OCI-LY7 (cell line): ENCODE data around the gene RAB11FIP4. TPM values are rescaled to one million over a fixed set of nuclear protein-coding genes. Genes with fewer than 3 reads are reported as not detected.

ENCODE experiments used
- BruUV-seq: library from RNA; stranded (reverse); fragments of 400-500 nt; replicated peaks from 2 replicates; lab custom pipeline; 2021; lab: Mats Ljungman, UMichigan
- CTCF ChIA-PET: fragments of 300-600 bp; sonication (Branson Sonifier 250); formaldehyde crosslinking; loops from one replicate; lab custom pipeline; 2022; ENCODE audit warnings: antibody characterized with exemption; ENCODE audit not compliant: unreplicated experiment; lab: Charles Lee
- POLR2A ChIA-PET: fragments of 300-600 bp; sonication (Branson Sonifier 250); formaldehyde crosslinking; loops from one replicate; lab custom pipeline; 2022; ENCODE audit warnings: antibody characterized with exemption; lab: Charles Lee
- DNase-seq: peaks from one replicate; pipeline ENCODE4 v3.0.0-alpha.2; 2015; ENCODE audit warnings: low spot score
- H2AFZ ChIP-seq: fragments of 200-600 bp; sonication (generic), shearing (Covaris generic); 2 replicates; pipeline ENCODE4 v1.6.1; 2014; ENCODE audit warnings: mild to moderate bottlenecking, antibody characterized with exemption, low read length, moderate library complexity
- H3K27ac ChIP-seq: fragments of 200-600 bp; sonication (generic); 2 replicates; pipeline ENCODE4 v1.5.1; 2014; ENCODE audit warnings: mixed run types, low read depth, mild to moderate bottlenecking, moderate library complexity, low read length, inconsistent platforms; ENCODE audit not compliant: poor library complexity, severe bottlenecking
- H3K36me3 ChIP-seq: fragments of 200-600 bp; sonication (generic); 2 replicates; pipeline ENCODE4 v1.6.1; 2014; ENCODE audit warnings: mild to moderate bottlenecking, antibody characterized with exemption, low read length, moderate library complexity, mixed read lengths; ENCODE audit not compliant: insufficient read depth
- H3K4me1 ChIP-seq: fragments of 200-600 bp; sonication (generic); 2 replicates; pipeline ENCODE4 v1.5.1; 2014; ENCODE audit warnings: mild to moderate bottlenecking, low read length; ENCODE audit not compliant: insufficient read depth, poor library complexity, severe bottlenecking
- H3K4me2 ChIP-seq: fragments of 200-600 bp; sonication (generic); 2 replicates; pipeline ENCODE4 v1.6.1; 2014; ENCODE audit warnings: mild to moderate bottlenecking, low read length
- H3K4me3 ChIP-seq: fragments of 200-600 bp; sonication (generic); 2 replicates; pipeline ENCODE4 v1.5.1; 2014; ENCODE audit warnings: mild to moderate bottlenecking, low read depth, low read length; ENCODE audit not compliant: poor library complexity, severe bottlenecking
- H3K79me2 ChIP-seq: fragments of 200-600 bp; sonication (generic); 2 replicates; pipeline ENCODE4 v1.6.1; 2016; ENCODE audit warnings: low read depth, mild to moderate bottlenecking, low read length, moderate library complexity, mixed read lengths; ENCODE audit not compliant: insufficient read depth
- H3K9me2 ChIP-seq: fragments of 200-600 bp; sonication (generic); 2 replicates; pipeline ENCODE4 v1.6.1; 2016; ENCODE audit warnings: mild to moderate bottlenecking, low read length, mixed read lengths; ENCODE audit not compliant: insufficient read depth
- H3K9me3 ChIP-seq: fragments of 200-600 bp; sonication (generic); 2 replicates; pipeline ENCODE4 v1.6.1; 2014; ENCODE audit warnings: mild to moderate bottlenecking, mixed run types, low read length, mixed read lengths
- H4K20me1 ChIP-seq: fragments of 200-600 bp; sonication (generic); 2 replicates; pipeline ENCODE4 v1.6.1; 2014; ENCODE audit warnings: mild to moderate bottlenecking, antibody characterized with exemption, low read length, moderate library complexity, mixed read lengths; ENCODE audit not compliant: insufficient read depth
- CTCF ChIP-seq: fragments of 200-600 bp; sonication (generic); conservative IDR thresholded peaks from 2 replicates; pipeline ENCODE4 v1.5.1; 2014; ENCODE audit warnings: mild to moderate bottlenecking, antibody characterized with exemption, low read length, moderate library complexity, mixed read lengths
- EZH2phosphoT487 ChIP-seq: fragments of 200-600 bp; sonication (generic); IDR thresholded peaks from 2 replicates; pipeline ENCODE4 v1.6.1; 2018; ENCODE audit warnings: low read depth, borderline replicate concordance, mild to moderate bottlenecking, mixed run types, antibody characterized with exemption, low read length, moderate library complexity, mixed read lengths
- intact Hi-C: fragments of 100-400 bp; cut with micrococcal nuclease; formaldehyde crosslinking; loops from one replicate; pipeline ENCODE4 v1.10.0; 2022; ENCODE audit not compliant: unreplicated experiment
- total RNA-seq, 2 experiments: library from RNA; depleted of rRNA in 1 of 2; stranded (reverse); fragments of >200 nt in 1 of 2; shearing (Covaris generic) in 1 of 2; gene quantifications; 2 replicates each; pipeline ENCODE4 v1.2.3, GENCODE V29; 2014 to 2022

RAB11FIP4 gene
- total RNA-seq, 2 experiments from 2014 or later = 5.8 to 15.0 TPM

- Histone ChIP-seq H3K4me3 (no peak overlapping the region), H3K4me1 (peaks cover 14% of the 10 kb centered on the region), H3K9me3 (no peaks in the 10 kb centered on the region), H3K4me2 (no peak overlapping the region; the same call in 1 of the 2 replicates), H3K79me2 (no peaks in the 10 kb centered on the region), H3K27ac (no peak overlapping the region), H2AFZ (no peak overlapping the region), H4K20me1 (no peaks in the 10 kb centered on the region), H3K9me2 (no peaks in the 10 kb centered on the region), H3K36me3 (no peaks in the 10 kb centered on the region)
- ChIA-PET POLR2A (no interaction called here), CTCF (interaction anchor here (0.5 to 1.2 kb wide), 3 partner anchors 15 to 75 kb away, joined by 3 to 5 read pairs (median 3); no protein-coding TSS in a partner anchor)
- intact Hi-C loops = no loop called here
- no peak for TF ChIP-seq CTCF
- no peak for TF ChIP-seq EZH2phosphoT487
- no TSS peak for BruUV-seq
- no peak for DNase-seq
These were observed 118.3 kb downstream of the RAB11FIP4 start for GRCh38 chr17:31509805-31510177.

- Histone ChIP-seq H3K36me3 (no peaks in the 10 kb centered on the region), H3K4me3 (no peak overlapping the region), H3K27ac (no peak overlapping the region), H3K9me2 (no peaks in the 10 kb centered on the region), H2AFZ (no peak overlapping the region), H4K20me1 (no peaks in the 10 kb centered on the region), H3K9me3 (no peaks in the 10 kb centered on the region), H3K79me2 (no peaks in the 10 kb centered on the region), H3K4me1 (peaks cover 14% of the 10 kb centered on the region), H3K4me2 (no peak overlapping the region)
- CTCF ChIA-PET = interaction anchor here (0.6 kb wide), 1 partner anchor 75 kb away, joined by 3 read pairs; no protein-coding TSS in a partner anchor
- no peak for DNase-seq
- TF ChIP-seq CTCF = no peak
- no peak for TF ChIP-seq EZH2phosphoT487
- intact Hi-C loops = no loop called here
- POLR2A ChIA-PET = interaction anchor here (0.9 kb wide), 1 partner anchor 18 kb away, joined by 3 read pairs; no protein-coding TSS in a partner anchor
- no TSS peak for BruUV-seq
These were observed 119.1 kb downstream of the RAB11FIP4 start for GRCh38 chr17:31510308-31511194.

GRCh38 chr17:31511195-31511578 is 119.7 kb downstream of the RAB11FIP4 start:
- H3K9me2 ChIP-seq = no peaks in the 10 kb centered on the region
- intact Hi-C loops = no loop called here
- H3K79me2 ChIP-seq = no peaks in the 10 kb centered on the region
- peaks cover 14% of the 10 kb centered on the region for H3K4me1 ChIP-seq
- no peak for DNase-seq
- no peak overlapping the region for H2AFZ ChIP-seq
- ChIA-PET CTCF (no interaction called here), POLR2A (interaction anchor here (0.9 kb wide), 1 partner anchor 18 kb away, joined by 3 read pairs; no protein-coding TSS in a partner anchor)
- H3K4me3 ChIP-seq = no peak overlapping the region
- H3K36me3 ChIP-seq = no peaks in the 10 kb centered on the region
- no peak overlapping the region for H3K4me2 ChIP-seq
- H3K9me3 ChIP-seq = no peaks in the 10 kb centered on the region
- H4K20me1 ChIP-seq = no peaks in the 10 kb centered on the region
- no peak overlapping the region for H3K27ac ChIP-seq
- TF ChIP-seq CTCF = no peak
- TF ChIP-seq EZH2phosphoT487 = no peak
- BruUV-seq = no TSS peak
